COLO829 (cell line): ENCODE results near the gene TBK1.
"Not testable (repeated sequence)": the region's sequence is repeated elsewhere in the genome, so short reads cannot be mapped to it uniquely, and the experiment has no call there.

Experiments
- DNase-seq: peaks from one replicate; pipeline ENCODE4 v3.0.0; 2012; ENCODE audit warnings: low spot score

The TBK1 gene

GRCh38 chr12:64497484-64497883, 45.6 kb downstream of the TBK1 start:
- DNase-seq: no peak

GRCh38 chr12:64497903-64498302, 46.0 kb downstream of the TBK1 start:
- DNase-seq: no peak

- no peak for DNase-seq
Observed at GRCh38 chr12:64500394-64500793, 48.5 kb downstream of the TBK1 start.

- DNase-seq: no peak
Observed at GRCh38 chr12:64501486-64501885, 49.6 kb downstream of the TBK1 start.

GRCh38 chr12:64506955-64507354, 55.0 kb downstream of the TBK1 start:
- no peak for DNase-seq

GRCh38 chr12:64510667-64511066, 58.7 kb downstream of the TBK1 start:
- no peak for DNase-seq

- DNase-seq: no peak
Observed at GRCh38 chr12:64518396-64518795, 66.5 kb downstream of the TBK1 start.

- DNase-seq: no peak
Observed at GRCh38 chr12:64521833-64522232, 69.9 kb downstream of the TBK1 start.

GRCh38 chr12:64522316-64522715, 70.4 kb downstream of the TBK1 start:
- DNase-seq: no peak

GRCh38 chr12:64522807-64523206, 70.9 kb downstream of the TBK1 start:
- DNase-seq: no peak

GRCh38 chr12:64523565-64524444, 71.9 kb downstream of the TBK1 start:
- not testable (repeated sequence) for DNase-seq

- no peak for DNase-seq
Observed at GRCh38 chr12:64525461-64526160, 73.7 kb downstream of the TBK1 start.

- no peak for DNase-seq
Observed at GRCh38 chr12:64526859-64527258, 74.9 kb downstream of the TBK1 start.

GRCh38 chr12:64528616-64529015, 76.7 kb downstream of the TBK1 start:
- no peak for DNase-seq

GRCh38 chr12:64530566-64530965, 78.6 kb downstream of the TBK1 start:
- no peak for DNase-seq

- DNase-seq: no peak
Observed at GRCh38 chr12:64531665-64532334, 79.9 kb downstream of the TBK1 start.

GRCh38 chr12:64532734-64533351, 80.9 kb downstream of the TBK1 start:
- DNase-seq: no peak

GRCh38 chr12:64534672-64535199, 82.8 kb downstream of the TBK1 start:
- DNase-seq: no peak

- no peak for DNase-seq
Observed at GRCh38 chr12:64538121-64538520, 86.2 kb downstream of the TBK1 start.

GRCh38 chr12:64542409-64543047, 90.6 kb downstream of the TBK1 start:
- DNase-seq: not testable (repeated sequence)

GRCh38 chr12:64544371-64545080, 92.6 kb downstream of the TBK1 start:
- DNase-seq: peak; percentile 17
